ENCODE results near the gene LYPD6. TPM values are rescaled to one million over a fixed set of nuclear protein-coding genes. Genes with fewer than 3 reads are reported as not detected.
A peak's percentile ranks its signal among the peaks of the same experiment; 100 is the strongest.
"Not testable (repeated sequence)": the region's sequence is repeated elsewhere in the genome, so short reads cannot be mapped to it uniquely, and the experiment has no call there.

Gene LYPD6
- polyA plus RNA-seq (ENCODE audit: insufficient read length) = 18.8 TPM
- long read RNA-seq, donor 1, full-length matches to known transcripts = 4 of 4 reads
- long read RNA-seq, donor 1, partial matches to known transcripts = 0 of 4 reads
- long read RNA-seq, donor 1, other reads (novel, unspliced or antisense) = 0 of 4 reads
- long read RNA-seq, donor 2, full-length matches to known transcripts = 4 of 4 reads
- long read RNA-seq, donor 2, partial matches to known transcripts = 0 of 4 reads
- long read RNA-seq, donor 2, other reads (novel, unspliced or antisense) = 0 of 4 reads
- long read RNA-seq, donor 3, full-length matches to known transcripts = 5 of 5 reads
- long read RNA-seq, donor 3, partial matches to known transcripts = 0 of 5 reads
- long read RNA-seq, donor 3, other reads (novel, unspliced or antisense) = 0 of 5 reads
- long read RNA-seq, donor 4 = 0 reads
- long read RNA-seq, donor 5, full-length matches to known transcripts = 4 of 4 reads
- long read RNA-seq, donor 5, partial matches to known transcripts = 0 of 4 reads
- long read RNA-seq, donor 5, other reads (novel, unspliced or antisense) = 0 of 4 reads
- long read RNA-seq, donor 6, full-length matches to known transcripts = 5 of 5 reads
- long read RNA-seq, donor 6, partial matches to known transcripts = 0 of 5 reads
- long read RNA-seq, donor 6, other reads (novel, unspliced or antisense) = 0 of 5 reads
- long read RNA-seq, donor 7, full-length matches to known transcripts = 3 of 3 reads
- long read RNA-seq, donor 7, partial matches to known transcripts = 0 of 3 reads
- long read RNA-seq, donor 7, other reads (novel, unspliced or antisense) = 0 of 3 reads
- long read RNA-seq, donor 8, full-length matches to known transcripts = 1 of 1 reads
- long read RNA-seq, donor 8, partial matches to known transcripts = 0 of 1 reads
- long read RNA-seq, donor 8, other reads (novel, unspliced or antisense) = 0 of 1 reads

- peak; percentile 87 for DNase-seq
Measured at GRCh38 chr2:149330127-149331022, at the start of gene LYPD6. Gene LYPD6 (plus strand): TSS chr2:149330587. CDS start chr2:149437709, 107,122 bp downstream.

- no peak for DNase-seq
Measured at GRCh38 chr2:149281441-149281840, 48.9 kb upstream of the LYPD6 start.

GRCh38 chr2:149290662-149291061 lies 39.7 kb upstream of the LYPD6 start:
- no peak for DNase-seq

GRCh38 chr2:149291881-149292280 lies 38.5 kb upstream of the LYPD6 start:
- no peak for DNase-seq

- no peak for DNase-seq
Measured at GRCh38 chr2:149296031-149296430, 34.4 kb upstream of the LYPD6 start.

- DNase-seq = no peak
Measured at GRCh38 chr2:149307014-149307413, 23.4 kb upstream of the LYPD6 start.

- no peak for DNase-seq
Measured at GRCh38 chr2:149310349-149310748, 20.0 kb upstream of the LYPD6 start.

GRCh38 chr2:149312039-149312438 lies 18.3 kb upstream of the LYPD6 start:
- DNase-seq = no peak

GRCh38 chr2:149313512-149313972 lies 16.8 kb upstream of the LYPD6 start:
- peak; percentile 55 for DNase-seq

- DNase-seq = no peak
Measured at GRCh38 chr2:149314687-149315086, 15.7 kb upstream of the LYPD6 start.

GRCh38 chr2:149315461-149315860 lies 14.9 kb upstream of the LYPD6 start:
- no peak for DNase-seq

- not testable (repeated sequence) for DNase-seq
Measured at GRCh38 chr2:149318566-149318965, 11.8 kb upstream of the LYPD6 start.

- no peak for DNase-seq
Measured at GRCh38 chr2:149320362-149320761, 10.0 kb upstream of the LYPD6 start.

- DNase-seq = no peak
Measured at GRCh38 chr2:149329068-149329467, 1.3 kb upstream of the LYPD6 start.

GRCh38 chr2:149329489-149330126 lies 779 bp upstream of the LYPD6 start:
- DNase-seq = peak; percentile 67

GRCh38 chr2:149331023-149331400 lies 625 bp downstream of the LYPD6 start:
- DNase-seq = no peak

- DNase-seq = no peak
Measured at GRCh38 chr2:149332364-149332763, 2.0 kb downstream of the LYPD6 start.

- no peak for DNase-seq
Measured at GRCh38 chr2:149333636-149334035, 3.2 kb downstream of the LYPD6 start.

- no peak for DNase-seq
Measured at GRCh38 chr2:149334156-149334555, 3.8 kb downstream of the LYPD6 start.

GRCh38 chr2:149339324-149339723 lies 8.9 kb downstream of the LYPD6 start:
- DNase-seq = no peak

- no peak for DNase-seq
Measured at GRCh38 chr2:149342509-149342908, 12.1 kb downstream of the LYPD6 start.

Measured in left kidney (tissue), 8 donors.